NCI-H460 (cell line): Measurements from ENCODE around the gene GAGE12D. TPM values are rescaled to one million over a fixed set of nuclear protein-coding genes. Genes with fewer than 3 reads are reported as not detected.
"Not testable (repeated sequence)": the region's sequence is repeated elsewhere in the genome, so short reads cannot be mapped to it uniquely, and the experiment has no call there.

Experiments used
- DNase-seq: peaks from one replicate; pipeline ENCODE4 v3.0.0-alpha.2; 2016; ENCODE audit warnings: low read depth; ENCODE audit errors: extremely low read depth
- polyA plus RNA-seq: library from polyadenylated mRNA; depleted of rRNA; stranded (reverse); fragments of >200 nt; gene quantifications from 2 replicates; pipeline ENCODE4 v1.2.3, GENCODE V29; 2014; cell fraction: nucleus; rRNA removed
- small RNA-seq, 2 experiments: library from RNA; depleted of rRNA; stranded (forward); fragments of <200 nt; gene quantifications; one replicate each; pipeline ENCODE3, GENCODE V24; 2014
- total RNA-seq: library from RNA; depleted of rRNA; stranded (reverse); fragments of >200 nt; shearing (Covaris generic); gene quantifications from 2 replicates; pipeline ENCODE4 v1.2.3, GENCODE V29; 2014; rRNA removed

Gene GAGE12D, protein sequence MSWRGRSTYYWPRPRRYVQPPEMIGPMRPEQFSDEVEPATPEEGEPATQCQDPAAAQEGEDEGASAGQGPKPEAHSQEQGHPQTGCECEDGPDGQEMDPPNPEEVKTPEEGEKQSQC
- not detected in 2 replicates for total RNA-seq
- not detected in 2 replicates for polyA plus RNA-seq

DNA sequence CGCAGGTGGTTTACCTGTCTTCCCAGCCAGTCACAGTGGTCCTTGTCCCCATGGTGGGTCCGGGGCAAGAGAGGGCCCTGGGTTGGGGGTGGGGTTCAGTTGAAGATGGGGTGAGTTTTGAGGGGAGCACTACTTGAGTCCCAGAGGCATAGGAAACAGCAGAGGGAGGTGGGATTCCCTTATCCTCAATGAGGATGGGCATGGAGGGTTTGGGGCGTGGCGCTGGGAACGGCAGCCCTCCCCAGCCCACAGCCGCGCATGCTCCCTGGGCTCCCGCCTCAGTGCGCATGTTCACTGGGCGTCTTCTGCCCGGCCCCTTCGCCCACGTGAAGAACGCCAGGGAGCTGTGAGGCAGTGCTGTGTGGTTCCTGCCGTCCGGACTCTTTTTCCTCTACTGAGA, at the start of gene GAGE12D:
GAGE12D (plus strand) TSS at position 301 of the 400 bp plus-strand sequence. CDS start 1,155 bp downstream, outside the sequence.
- not testable (repeated sequence) for DNase-seq

DNA sequence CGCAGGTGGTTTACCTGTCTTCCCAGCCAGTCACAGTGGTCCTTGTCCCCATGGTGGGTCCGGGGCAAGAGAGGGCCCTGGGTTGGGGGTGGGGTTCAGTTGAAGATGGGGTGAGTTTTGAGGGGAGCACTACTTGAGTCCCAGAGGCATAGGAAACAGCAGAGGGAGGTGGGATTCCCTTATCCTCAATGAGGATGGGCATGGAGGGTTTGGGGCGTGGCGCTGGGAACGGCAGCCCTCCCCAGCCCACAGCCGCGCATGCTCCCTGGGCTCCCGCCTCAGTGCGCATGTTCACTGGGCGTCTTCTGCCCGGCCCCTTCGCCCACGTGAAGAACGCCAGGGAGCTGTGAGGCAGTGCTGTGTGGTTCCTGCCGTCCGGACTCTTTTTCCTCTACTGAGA, 9.7 kb upstream of the GAGE12D start, which contains the start of gene GAGE12C:
GAGE12C (plus strand) TSS at position 301 of the 400 bp plus-strand sequence. CDS start 1,155 bp downstream, outside the sequence.
- not testable (repeated sequence) for DNase-seq

DNA sequence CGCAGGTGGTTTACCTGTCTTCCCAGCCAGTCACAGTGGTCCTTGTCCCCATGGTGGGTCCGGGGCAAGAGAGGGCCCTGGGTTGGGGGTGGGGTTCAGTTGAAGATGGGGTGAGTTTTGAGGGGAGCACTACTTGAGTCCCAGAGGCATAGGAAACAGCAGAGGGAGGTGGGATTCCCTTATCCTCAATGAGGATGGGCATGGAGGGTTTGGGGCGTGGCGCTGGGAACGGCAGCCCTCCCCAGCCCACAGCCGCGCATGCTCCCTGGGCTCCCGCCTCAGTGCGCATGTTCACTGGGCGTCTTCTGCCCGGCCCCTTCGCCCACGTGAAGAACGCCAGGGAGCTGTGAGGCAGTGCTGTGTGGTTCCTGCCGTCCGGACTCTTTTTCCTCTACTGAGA, 9.5 kb downstream of the GAGE12D start, which contains the start of gene GAGE12E:
GAGE12E (plus strand) TSS at position 301 of the 400 bp plus-strand sequence. CDS start 1,155 bp downstream, outside the sequence.
- DNase-seq = not testable (repeated sequence)

DNA sequence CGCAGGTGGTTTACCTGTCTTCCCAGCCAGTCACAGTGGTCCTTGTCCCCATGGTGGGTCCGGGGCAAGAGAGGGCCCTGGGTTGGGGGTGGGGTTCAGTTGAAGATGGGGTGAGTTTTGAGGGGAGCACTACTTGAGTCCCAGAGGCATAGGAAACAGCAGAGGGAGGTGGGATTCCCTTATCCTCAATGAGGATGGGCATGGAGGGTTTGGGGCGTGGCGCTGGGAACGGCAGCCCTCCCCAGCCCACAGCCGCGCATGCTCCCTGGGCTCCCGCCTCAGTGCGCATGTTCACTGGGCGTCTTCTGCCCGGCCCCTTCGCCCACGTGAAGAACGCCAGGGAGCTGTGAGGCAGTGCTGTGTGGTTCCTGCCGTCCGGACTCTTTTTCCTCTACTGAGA, 19.0 kb downstream of the GAGE12D start, which contains the start of gene GAGE12F:
GAGE12F (plus strand) TSS at position 301 of the 400 bp plus-strand sequence. CDS start 1,155 bp downstream, outside the sequence.
- DNase-seq = not testable (repeated sequence)

DNA sequence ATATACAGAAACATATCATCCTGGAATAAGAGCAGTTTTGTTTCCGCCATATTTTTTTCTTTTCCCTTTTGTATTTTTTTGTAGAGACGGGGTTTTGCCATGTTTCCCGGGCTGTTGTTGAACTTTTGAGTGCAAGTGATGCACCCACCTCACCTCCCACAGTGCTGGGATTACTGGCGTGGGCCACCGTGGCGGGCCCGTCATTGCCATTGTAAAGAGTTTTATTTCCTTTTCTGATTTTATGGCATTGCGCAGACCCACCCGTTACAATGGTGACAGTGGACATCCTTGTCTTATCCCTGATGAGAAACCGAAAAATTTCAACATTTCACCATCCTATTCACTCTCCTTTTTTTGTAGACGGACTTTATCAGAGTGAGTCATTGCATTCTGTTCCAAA, 27.2 kb downstream of the GAGE12D start:
- DNase-seq = not testable (repeated sequence)

DNA sequence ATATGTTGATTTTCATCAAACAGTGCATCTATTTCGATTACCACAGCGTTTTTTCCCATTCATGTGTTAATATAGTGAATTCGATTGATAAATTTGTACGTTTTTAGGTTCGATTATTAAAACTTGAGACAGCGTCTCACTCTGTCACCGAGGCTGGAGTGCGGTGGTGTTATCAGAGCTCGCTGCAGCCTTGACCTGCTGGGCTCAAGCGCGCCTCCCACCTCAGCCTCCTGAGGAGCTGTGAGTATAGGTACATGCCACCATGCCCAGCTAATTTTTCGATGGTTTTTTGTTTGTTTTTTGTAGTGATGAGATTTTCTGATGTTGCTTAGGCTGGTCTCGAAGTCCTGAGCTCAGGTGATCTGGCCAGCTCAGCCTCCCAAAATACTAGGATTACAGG, 27.6 kb downstream of the GAGE12D start:
- not testable (repeated sequence) for DNase-seq

DNA sequence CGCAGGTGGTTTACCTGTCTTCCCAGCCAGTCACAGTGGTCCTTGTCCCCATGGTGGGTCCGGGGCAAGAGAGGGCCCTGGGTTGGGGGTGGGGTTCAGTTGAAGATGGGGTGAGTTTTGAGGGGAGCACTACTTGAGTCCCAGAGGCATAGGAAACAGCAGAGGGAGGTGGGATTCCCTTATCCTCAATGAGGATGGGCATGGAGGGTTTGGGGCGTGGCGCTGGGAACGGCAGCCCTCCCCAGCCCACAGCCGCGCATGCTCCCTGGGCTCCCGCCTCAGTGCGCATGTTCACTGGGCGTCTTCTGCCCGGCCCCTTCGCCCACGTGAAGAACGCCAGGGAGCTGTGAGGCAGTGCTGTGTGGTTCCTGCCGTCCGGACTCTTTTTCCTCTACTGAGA, 28.6 kb downstream of the GAGE12D start, which contains the start of gene GAGE12G:
GAGE12G (plus strand) TSS at position 301 of the 400 bp plus-strand sequence. CDS start 1,155 bp downstream, outside the sequence.
- DNase-seq = not testable (repeated sequence)

DNA sequence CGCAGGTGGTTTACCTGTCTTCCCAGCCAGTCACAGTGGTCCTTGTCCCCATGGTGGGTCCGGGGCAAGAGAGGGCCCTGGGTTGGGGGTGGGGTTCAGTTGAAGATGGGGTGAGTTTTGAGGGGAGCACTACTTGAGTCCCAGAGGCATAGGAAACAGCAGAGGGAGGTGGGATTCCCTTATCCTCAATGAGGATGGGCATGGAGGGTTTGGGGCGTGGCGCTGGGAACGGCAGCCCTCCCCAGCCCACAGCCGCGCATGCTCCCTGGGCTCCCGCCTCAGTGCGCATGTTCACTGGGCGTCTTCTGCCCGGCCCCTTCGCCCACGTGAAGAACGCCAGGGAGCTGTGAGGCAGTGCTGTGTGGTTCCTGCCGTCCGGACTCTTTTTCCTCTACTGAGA, 38.1 kb downstream of the GAGE12D start, which contains the start of gene GAGE12H:
GAGE12H (plus strand) TSS at position 301 of the 400 bp plus-strand sequence. CDS start 1,155 bp downstream, outside the sequence.
- DNase-seq = not testable (repeated sequence)

DNA sequence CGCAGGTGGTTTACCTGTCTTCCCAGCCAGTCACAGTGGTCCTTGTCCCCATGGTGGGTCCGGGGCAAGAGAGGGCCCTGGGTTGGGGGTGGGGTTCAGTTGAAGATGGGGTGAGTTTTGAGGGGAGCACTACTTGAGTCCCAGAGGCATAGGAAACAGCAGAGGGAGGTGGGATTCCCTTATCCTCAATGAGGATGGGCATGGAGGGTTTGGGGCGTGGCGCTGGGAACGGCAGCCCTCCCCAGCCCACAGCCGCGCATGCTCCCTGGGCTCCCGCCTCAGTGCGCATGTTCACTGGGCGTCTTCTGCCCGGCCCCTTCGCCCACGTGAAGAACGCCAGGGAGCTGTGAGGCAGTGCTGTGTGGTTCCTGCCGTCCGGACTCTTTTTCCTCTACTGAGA, 47.7 kb downstream of the GAGE12D start, which contains the start of gene GAGE2A:
GAGE2A (plus strand) TSS at position 301 of the 400 bp plus-strand sequence. CDS start 1,155 bp downstream, outside the sequence.
- DNase-seq = not testable (repeated sequence)

DNA sequence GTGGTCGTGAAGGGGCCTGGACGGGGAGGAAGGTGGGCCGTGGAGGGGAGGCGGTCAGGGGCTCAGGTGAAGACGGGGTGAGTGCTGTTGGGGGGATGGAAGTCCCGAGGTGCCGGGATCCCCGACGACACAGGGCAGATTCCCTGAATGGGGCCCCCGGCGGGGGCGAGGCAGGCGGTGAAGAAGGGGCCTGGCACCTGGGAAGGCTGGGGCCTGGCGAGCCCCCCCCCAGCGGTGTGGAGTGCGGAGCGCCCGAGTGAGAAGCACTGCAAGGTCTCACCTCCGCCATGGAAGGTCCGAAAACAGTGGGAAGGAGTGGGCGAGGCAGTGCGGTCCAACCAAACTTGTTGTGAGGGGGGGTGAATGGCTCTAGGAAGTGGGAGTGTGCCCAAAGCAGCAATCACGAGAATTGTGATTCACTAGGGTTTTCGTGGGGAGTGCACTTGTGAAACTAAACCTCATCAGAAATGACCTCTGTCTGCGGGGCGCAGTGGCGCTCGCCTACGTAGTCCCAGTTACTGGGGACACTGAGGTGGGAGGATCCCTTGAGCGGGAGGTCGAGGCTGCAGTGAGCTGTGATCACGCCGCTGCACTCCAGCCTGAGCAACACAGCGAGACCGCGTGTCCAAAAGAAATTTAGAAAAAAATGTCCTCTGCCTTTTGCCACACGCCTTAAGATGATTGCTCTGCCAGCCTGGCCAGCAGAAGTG, 48.4 kb downstream of the GAGE12D start:
- DNase-seq = not testable (repeated sequence)

DNA sequence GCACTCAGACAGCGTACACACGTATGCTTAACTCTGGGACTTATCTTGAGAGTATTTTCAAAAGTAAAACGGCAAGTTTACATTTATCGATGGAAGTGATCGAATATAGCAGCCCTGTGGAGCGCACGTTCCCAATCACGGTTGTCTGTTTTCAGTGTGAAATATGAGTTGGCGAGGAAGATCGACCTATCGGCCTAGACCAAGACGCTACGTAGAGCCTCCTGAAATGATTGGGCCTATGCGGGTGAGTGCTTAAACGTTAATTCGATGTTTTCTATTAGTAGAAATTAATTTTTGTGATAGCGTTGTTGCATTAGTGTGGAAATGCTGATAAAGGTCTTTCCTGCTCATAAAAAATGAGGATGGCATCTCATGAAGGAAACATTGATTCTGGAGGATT, 49.0 kb downstream of the GAGE12D start:
- not testable (repeated sequence) for DNase-seq

Small RNAs within 50 kb of the gene (small RNA-seq; reads per million reads assigned to genes)
- 0 reads per million in 2 experiments for gene GAGE12B

Other genes starting within 250 kb of the GAGE12D start
- gene GAGE10, start 238.1 kb upstream of the GAGE12D start, total RNA-seq = not detected in 2 replicates
- not detected in 2 replicates for gene GAGE12J, start 219.7 kb upstream of the GAGE12D start, total RNA-seq
- gene GAGE13, start 210.2 kb upstream of the GAGE12D start, total RNA-seq = not detected in 2 replicates
- gene GAGE12C, start 9.6 kb upstream of the GAGE12D start, total RNA-seq = not detected in 2 replicates
- not detected in 2 replicates for gene GAGE12E, start 9.6 kb downstream of the GAGE12D start, total RNA-seq
- not detected in 2 replicates for gene GAGE12F, start 19.1 kb downstream of the GAGE12D start, total RNA-seq
- gene GAGE12G, start 28.7 kb downstream of the GAGE12D start, total RNA-seq = not detected in 2 replicates
- not detected in 2 replicates for gene GAGE12H, start 38.2 kb downstream of the GAGE12D start, total RNA-seq
- not detected in 2 replicates for gene GAGE2A, start 47.8 kb downstream of the GAGE12D start, total RNA-seq
- not detected in 2 replicates for gene GAGE1, start 57.3 kb downstream of the GAGE12D start, total RNA-seq
- not detected in 2 replicates for gene PAGE1, start 154.3 kb downstream of the GAGE12D start, total RNA-seq